Stomach (tissue), 4 donors: ENCODE data around the gene ANKRD36.
"Not testable (repeated sequence)": the region's sequence is repeated elsewhere in the genome, so short reads cannot be mapped to it uniquely, and the experiment has no call there.

Experiments
- CTCF ChIP-seq, 7 experiments: fragments of 450-650 bp in 4 of 7; fragments of 200-600 bp in 3 of 7; sonication (generic) in 3 of 7; IDR thresholded peaks; one replicate each; pipeline ENCODE4 v1.5.1; 2016 to 2019; ENCODE audit warnings: antibody characterized with exemption in 7 of 7, control low read depth in 2 of 7, mild to moderate bottlenecking in 1 of 7
- EP300 ChIP-seq: sonication (generic); formaldehyde crosslinking; IDR thresholded peaks from one replicate; pipeline ENCODE4 v1.6.1; 2017; ENCODE audit warnings: antibody characterized with exemption
- POLR2A ChIP-seq, 4 donors: fragments of 450-650 bp; IDR thresholded peaks; one replicate each; pipeline ENCODE4 v1.6.1; 2016; ENCODE audit warnings: antibody characterized with exemption in 4 of 4, control low read depth in 2 of 4, mild to moderate bottlenecking in 1 of 4, moderate library complexity in 1 of 4

DNA sequence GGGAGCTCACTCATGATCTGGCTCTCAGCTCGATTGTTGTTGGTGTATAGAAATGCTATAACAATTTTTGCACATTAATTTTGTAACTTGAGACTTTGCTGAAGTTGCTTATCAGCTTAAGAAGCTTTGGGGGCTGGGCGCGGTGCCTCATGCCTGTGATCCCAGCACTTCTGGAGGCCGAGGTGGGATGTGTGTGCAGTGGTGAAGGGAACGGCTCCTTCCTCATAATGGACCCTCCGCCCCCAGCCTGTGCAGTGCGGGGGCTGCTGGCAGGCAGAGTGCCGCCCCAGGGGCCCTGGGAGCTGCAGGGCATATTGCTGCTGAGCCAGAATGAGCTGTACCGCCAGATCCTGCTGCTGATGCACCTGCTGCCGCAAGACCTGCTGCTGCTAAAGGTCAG is 32.1 kb upstream of the ANKRD36 start:
- not testable (repeated sequence) for TF ChIP-seq POLR2A (IDR thresholded peaks at IDR 0.05); CTCF (IDR thresholded peaks at IDR 0.05); EP300
